Hepatocyte (in vitro differentiated cells): ENCODE results near the gene TECR. TPM values are rescaled to one million over a fixed set of nuclear protein-coding genes. Genes with fewer than 3 reads are reported as not detected.

Source experiments
- DNase-seq: peaks from one replicate; pipeline ENCODE4 v3.0.0-alpha.2; 2016; ENCODE audit warnings: low spot score
- H2AFZ ChIP-seq: fragments of 200-600 bp; sonication (generic); 2 replicates; pipeline ENCODE4 v1.6.0; 2016; ENCODE audit warnings: antibody characterized with exemption, mild to moderate bottlenecking
- H3K27ac ChIP-seq: fragments of 200-600 bp; sonication (generic); 2 replicates; pipeline ENCODE4 v1.5.1; 2016; ENCODE audit warnings: mild to moderate bottlenecking
- H3K27me3 ChIP-seq: fragments of 200-600 bp; sonication (generic); 2 replicates; pipeline ENCODE4 v1.6.1; 2016
- H3K36me3 ChIP-seq: fragments of 200-600 bp; sonication (generic); replicated peaks from 2 replicates; pipeline ENCODE4 v1.5.1; 2016; ENCODE audit warnings: low read depth; ENCODE audit not compliant: insufficient read depth
- H3K4me1 ChIP-seq: fragments of 200-600 bp; sonication (generic); 2 replicates; pipeline ENCODE4 v1.5.1; 2016; ENCODE audit warnings: mild to moderate bottlenecking, moderate library complexity; ENCODE audit not compliant: insufficient read depth
- H3K4me2 ChIP-seq: fragments of 200-600 bp; sonication (generic); 2 replicates; pipeline ENCODE4 v1.6.0; 2016
- H3K4me3 ChIP-seq: fragments of 200-600 bp; sonication (generic); 2 replicates; pipeline ENCODE4 v1.5.1; 2016; ENCODE audit warnings: mild to moderate bottlenecking
- H3K79me2 ChIP-seq: fragments of 200-600 bp; sonication (generic); 2 replicates; pipeline ENCODE4 v1.6.0; 2017; ENCODE audit warnings: mild to moderate bottlenecking
- H3K9me2 ChIP-seq: fragments of 200-600 bp; sonication (generic); replicated peaks from 2 replicates; pipeline ENCODE4 v1.6.0; 2017; ENCODE audit warnings: mild to moderate bottlenecking; ENCODE audit not compliant: insufficient read depth
- H3K9me3 ChIP-seq: fragments of 200-600 bp; sonication (generic); 2 replicates; pipeline ENCODE4 v1.5.1; 2016; ENCODE audit warnings: low read depth, mild to moderate bottlenecking
- H4K20me1 ChIP-seq: fragments of 200-600 bp; sonication (generic); 2 replicates; pipeline ENCODE4 v1.6.0; 2016; ENCODE audit warnings: mild to moderate bottlenecking; ENCODE audit not compliant: insufficient read depth, poor library complexity, severe bottlenecking
- CTCF ChIP-seq: fragments of 200-600 bp; sonication (generic); IDR thresholded peaks from 2 replicates; pipeline ENCODE4 v1.5.1; 2016; ENCODE audit warnings: antibody characterized with exemption, mild to moderate bottlenecking; ENCODE audit not compliant: poor library complexity
- EZH2 ChIP-seq: fragments of 200-600 bp; sonication (generic); IDR thresholded peaks from 2 replicates; pipeline ENCODE4 v1.6.1; 2016; ENCODE audit warnings: antibody characterized with exemption, mild to moderate bottlenecking, borderline replicate concordance
- EZH2phosphoT487 ChIP-seq: fragments of 200-600 bp; sonication (generic); IDR thresholded peaks from one replicate; pipeline ENCODE4 v1.6.1; 2018; ENCODE audit warnings: antibody characterized with exemption, mild to moderate bottlenecking, low read depth, moderate library complexity; ENCODE audit not compliant: unreplicated experiment, severe bottlenecking
- WGBS: methylation state at CpG from one replicate; pipeline ENCODE4 v1.1.6; 2016; ENCODE audit warnings: low lambda C conversion rate; ENCODE audit errors: missing lambda C conversion rate; 5-methylcytosine and 5-hydroxymethylcytosine counted together
- polyA plus RNA-seq: library from polyadenylated mRNA; unstranded; fragments of >200 nt; fragmentation: Nextera tagmentation; extraction: Ambion mirVana; gene quantifications from 2 replicates; pipeline ENCODE4 v1.2.1, GENCODE V29; 2016
- total RNA-seq: library from RNA; depleted of rRNA; stranded (reverse); fragments of >200 nt; gene quantifications from 2 replicates; pipeline ENCODE4 v1.2.3, GENCODE V29; 2014

Gene TECR
- total and polyA plus RNA-seq, 2 experiments from 2014 or later: 65.3 to 366 TPM

- Histone ChIP-seq H3K36me3 (no peaks in the 10 kb centered on the region), H3K9me3 (no peaks in the 10 kb centered on the region), H3K4me1 (no peaks in the 10 kb centered on the region), H3K27me3 (no peaks in the 10 kb centered on the region), H3K9me2 (no peaks in the 10 kb centered on the region), H2AFZ (no peak overlapping the region), H3K4me2 (no peak overlapping the region), H3K27ac (no peak overlapping the region), H3K4me3 (no peak overlapping the region), H4K20me1 (no peaks in the 10 kb centered on the region), H3K79me2 (no peaks in the 10 kb centered on the region)
- no peak for DNase-seq
- 68% methylated on average over 3 of the region's 3 CpGs for WGBS
- TF ChIP-seq EZH2phosphoT487: no peak
- TF ChIP-seq EZH2: no peak
- TF ChIP-seq CTCF: no peak
Measured at GRCh38 chr19:14595558-14595957, 66.2 kb downstream of the TECR start.

- no peaks in the 10 kb centered on the region for H3K36me3 ChIP-seq
- H3K27ac ChIP-seq: no peak overlapping the region
- H3K4me3 ChIP-seq: no peak overlapping the region
- no peaks in the 10 kb centered on the region for H3K9me2 ChIP-seq
- no peak overlapping the region for H2AFZ ChIP-seq
- no peaks in the 10 kb centered on the region for H4K20me1 ChIP-seq
- no peak for DNase-seq
- H3K4me2 ChIP-seq: no peak overlapping the region
- H3K9me3 ChIP-seq: no peaks in the 10 kb centered on the region
- no peaks in the 10 kb centered on the region for H3K27me3 ChIP-seq
- no peaks in the 10 kb centered on the region for H3K79me2 ChIP-seq
- H3K4me1 ChIP-seq: no peaks in the 10 kb centered on the region
- 80% methylated on average over 8 of the region's 8 CpGs for WGBS
- TF ChIP-seq EZH2: no peak
Measured at GRCh38 chr19:14599548-14600147, 70.3 kb downstream of the TECR start.

- H3K36me3 ChIP-seq: no peaks in the 10 kb centered on the region
- DNase-seq: no peak
- no peak overlapping the region for H3K4me3 ChIP-seq
- no peak overlapping the region for H3K27ac ChIP-seq
- TF ChIP-seq CTCF: no peak
- 79% methylated on average over 2 of the region's 2 CpGs for WGBS
- no peak overlapping the region for H2AFZ ChIP-seq
- H3K4me2 ChIP-seq: no peak overlapping the region
- no peaks in the 10 kb centered on the region for H4K20me1 ChIP-seq
- no peaks in the 10 kb centered on the region for H3K9me3 ChIP-seq
- no peaks in the 10 kb centered on the region for H3K79me2 ChIP-seq
- no peaks in the 10 kb centered on the region for H3K9me2 ChIP-seq
- H3K4me1 ChIP-seq: no peaks in the 10 kb centered on the region
- no peaks in the 10 kb centered on the region for H3K27me3 ChIP-seq
Measured at GRCh38 chr19:14603990-14604387, 74.6 kb downstream of the TECR start.

- H3K9me2 ChIP-seq: no peaks in the 10 kb centered on the region
- 74% methylated on average over 9 of the region's 9 CpGs for WGBS
- H4K20me1 ChIP-seq: no peaks in the 10 kb centered on the region
- H3K27me3 ChIP-seq: no peaks in the 10 kb centered on the region
- H3K9me3 ChIP-seq: no peaks in the 10 kb centered on the region
- H3K4me2 ChIP-seq: no peak overlapping the region
- no peak overlapping the region for H2AFZ ChIP-seq
- no peak overlapping the region for H3K4me3 ChIP-seq
- no peaks in the 10 kb centered on the region for H3K36me3 ChIP-seq
- H3K4me1 ChIP-seq: no peaks in the 10 kb centered on the region
- no peak for TF ChIP-seq EZH2
- H3K27ac ChIP-seq: no peak overlapping the region
- no peak for DNase-seq
- no peaks in the 10 kb centered on the region for H3K79me2 ChIP-seq
Measured at GRCh38 chr19:14606627-14607026, 77.2 kb downstream of the TECR start.
